HS-5 (cell line): Measurements from ENCODE around the gene CGN.

Experiments used
- DNase-seq: peaks from one replicate; pipeline ENCODE4 v3.0.0-alpha.2; 2012; ENCODE audit warnings: low read depth

CGN gene

DNA sequence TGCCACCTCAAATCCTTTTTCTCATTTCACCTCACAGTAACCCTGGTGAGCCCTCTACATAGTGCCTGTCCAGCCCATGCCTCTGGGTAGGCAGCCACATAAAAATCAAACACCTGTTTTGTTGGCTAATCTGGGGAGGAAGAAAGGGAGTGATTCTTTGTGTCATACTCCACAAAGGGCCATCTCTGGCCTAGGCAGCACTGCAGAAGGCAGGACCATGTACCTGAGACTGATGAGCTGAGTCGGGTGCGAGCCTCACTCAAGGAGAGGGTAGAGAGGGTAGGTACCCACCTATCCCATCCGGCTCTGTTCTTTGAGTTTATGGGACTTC is 36.7 kb downstream of the CGN start:
- no peak for DNase-seq

DNA sequence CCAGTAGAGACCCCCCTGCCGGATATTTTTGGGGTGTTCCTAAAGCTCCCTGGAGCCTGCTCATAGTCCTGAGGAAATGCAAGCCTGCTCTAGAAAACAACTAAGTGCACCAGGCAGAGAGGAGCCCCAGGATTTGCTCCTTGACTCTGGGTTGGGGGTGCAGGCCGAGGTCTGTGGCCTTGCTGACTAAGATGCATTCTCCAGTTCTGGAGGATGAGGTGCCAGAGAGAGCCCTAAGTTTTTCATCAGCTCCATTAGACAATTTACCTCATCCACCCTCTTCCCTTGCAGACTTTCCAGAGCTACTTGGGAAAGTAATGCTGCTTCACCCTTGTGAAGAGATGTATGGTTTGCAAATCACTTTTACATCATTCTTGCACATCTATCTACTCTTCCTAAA is 38.0 kb downstream of the CGN start:
- DNase-seq = no peak

DNA sequence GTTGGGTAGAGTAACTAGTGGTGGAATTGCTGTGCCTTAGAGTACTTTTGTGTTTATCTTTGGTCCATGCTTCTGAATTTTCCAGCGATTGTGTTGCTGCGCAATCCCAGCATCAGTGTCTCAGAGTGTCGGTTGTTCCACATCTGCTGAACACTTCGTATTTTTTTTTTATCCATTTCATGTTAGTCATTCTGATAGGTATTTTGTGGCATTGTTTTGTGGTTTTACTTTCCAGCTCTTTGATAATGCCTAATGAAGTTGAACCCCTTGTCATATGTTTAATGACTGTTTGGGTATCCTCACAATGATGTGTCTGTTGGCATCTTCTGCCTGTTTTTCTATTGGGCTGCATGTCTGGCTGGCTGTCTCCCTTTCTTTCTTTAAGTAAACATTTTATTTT is 42.5 kb downstream of the CGN start:
- DNase-seq = peak; percentile 68

DNA sequence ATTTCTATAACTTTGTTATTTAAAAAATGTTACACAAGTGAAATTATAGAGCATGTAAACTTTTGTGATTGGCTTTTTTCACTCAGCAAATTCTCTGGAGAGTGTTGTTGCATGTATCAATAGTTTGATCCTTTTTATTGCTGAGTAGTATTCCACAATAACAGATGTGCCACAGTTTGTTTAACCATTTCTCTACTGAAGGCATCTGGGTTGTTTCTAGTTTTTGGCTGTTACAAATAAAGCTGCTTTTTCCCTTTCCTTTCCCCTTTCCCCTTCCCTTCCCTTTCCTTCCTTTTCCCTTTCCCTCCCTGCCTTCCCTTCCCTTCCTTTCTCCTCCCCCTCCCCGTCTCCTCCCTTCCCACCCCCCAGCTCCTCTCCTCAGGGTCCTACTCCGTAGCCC is 44.9 kb downstream of the CGN start:
- DNase-seq = no peak

DNA sequence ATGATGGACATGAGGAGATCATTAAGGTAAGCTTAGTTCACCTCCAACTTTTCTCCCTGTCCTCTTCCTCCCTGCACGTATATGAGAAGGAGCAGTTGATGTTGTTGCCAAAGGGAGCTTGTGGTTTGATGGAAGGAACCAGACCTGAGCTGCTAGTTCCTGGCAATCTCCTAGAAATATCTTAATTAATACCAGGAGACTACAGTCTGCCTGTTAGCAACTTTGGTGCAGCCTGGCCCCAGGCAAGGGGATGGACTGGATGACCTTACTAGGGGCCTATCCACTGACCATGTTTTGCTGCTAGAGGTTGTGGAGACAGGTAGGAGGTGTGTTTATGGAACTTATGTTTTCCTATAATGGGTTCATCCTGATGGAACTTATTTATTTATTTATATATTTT is 51.5 kb downstream of the CGN start:
- DNase-seq = no peak

DNA sequence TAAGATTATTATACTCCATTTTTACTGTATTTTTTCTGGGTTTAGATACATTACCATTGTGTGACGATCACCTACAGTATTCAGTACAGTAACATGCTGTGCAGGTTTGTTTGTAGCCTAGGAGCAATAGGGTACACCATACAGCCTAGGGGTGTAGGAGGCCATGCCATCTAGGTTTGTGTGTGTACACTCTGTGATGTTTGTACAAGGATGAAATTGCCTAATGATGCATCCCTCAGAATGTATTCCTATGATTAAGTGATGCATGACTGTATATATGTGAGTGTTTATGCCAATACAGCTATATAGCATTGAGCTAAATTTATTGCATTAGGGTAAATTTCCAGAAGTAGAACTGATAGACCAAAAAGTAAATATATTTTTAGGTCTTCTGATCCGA is 52.2 kb downstream of the CGN start:
- no peak for DNase-seq

DNA sequence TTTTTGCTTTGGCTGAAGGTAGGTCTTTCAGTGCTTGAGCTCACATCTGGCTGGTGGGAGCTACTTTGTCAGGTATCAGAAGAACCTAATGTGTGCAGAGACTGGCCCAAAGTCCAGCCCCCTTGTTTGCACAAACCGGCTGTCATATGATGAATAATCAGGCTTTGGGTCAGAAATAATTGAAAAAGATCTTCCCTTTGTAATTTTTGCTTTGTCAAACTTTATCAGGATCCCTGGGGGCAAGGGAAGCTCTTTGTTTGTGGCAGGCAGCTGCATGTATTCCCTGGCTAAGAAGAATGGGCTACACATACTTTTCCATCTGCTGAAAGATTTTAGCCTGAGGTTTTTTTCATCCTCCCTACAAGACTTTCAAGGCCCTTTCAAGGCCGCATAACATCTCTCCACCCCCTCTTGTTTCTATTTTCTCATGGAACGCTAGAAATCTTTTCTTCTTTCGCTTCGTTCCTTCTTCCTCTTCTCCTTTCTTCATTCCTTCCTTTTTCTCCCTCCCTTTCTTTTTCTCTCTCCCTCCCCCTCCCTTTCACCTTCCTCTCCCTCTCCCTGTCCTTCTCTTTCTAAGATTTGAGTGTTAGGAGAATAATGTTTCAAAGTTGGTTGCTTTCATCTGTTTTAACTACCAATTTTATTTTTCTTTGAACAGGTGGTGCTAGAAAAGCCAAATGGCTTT is 54.5 kb downstream of the CGN start:
- no peak for DNase-seq

DNA sequence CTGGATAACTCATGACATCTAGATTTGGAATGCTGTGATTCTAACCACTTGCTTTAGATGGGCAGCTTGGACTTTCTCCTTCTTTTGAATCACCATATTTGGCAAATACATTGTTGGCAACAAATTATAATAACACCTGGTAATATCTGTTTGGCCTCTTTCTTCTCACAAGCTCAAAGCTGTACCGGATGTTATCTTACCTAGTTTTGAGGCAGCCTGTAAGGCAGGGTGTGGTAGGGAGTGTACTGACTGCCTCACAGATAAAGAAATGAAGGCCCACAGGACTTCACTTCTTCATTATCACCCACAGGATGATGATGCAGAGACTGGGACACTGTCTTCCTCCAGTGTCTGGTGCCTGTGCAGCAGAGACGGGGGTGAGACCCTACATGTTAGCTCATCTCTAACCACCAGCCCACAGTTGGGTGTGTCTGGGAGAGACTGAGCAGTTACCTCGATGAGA is 57.5 kb downstream of the CGN start:
- no peak for DNase-seq

- no peak for DNase-seq
Measured at GRCh38 chr1:151570819-151571218, 59.6 kb downstream of the CGN start.

DNA sequence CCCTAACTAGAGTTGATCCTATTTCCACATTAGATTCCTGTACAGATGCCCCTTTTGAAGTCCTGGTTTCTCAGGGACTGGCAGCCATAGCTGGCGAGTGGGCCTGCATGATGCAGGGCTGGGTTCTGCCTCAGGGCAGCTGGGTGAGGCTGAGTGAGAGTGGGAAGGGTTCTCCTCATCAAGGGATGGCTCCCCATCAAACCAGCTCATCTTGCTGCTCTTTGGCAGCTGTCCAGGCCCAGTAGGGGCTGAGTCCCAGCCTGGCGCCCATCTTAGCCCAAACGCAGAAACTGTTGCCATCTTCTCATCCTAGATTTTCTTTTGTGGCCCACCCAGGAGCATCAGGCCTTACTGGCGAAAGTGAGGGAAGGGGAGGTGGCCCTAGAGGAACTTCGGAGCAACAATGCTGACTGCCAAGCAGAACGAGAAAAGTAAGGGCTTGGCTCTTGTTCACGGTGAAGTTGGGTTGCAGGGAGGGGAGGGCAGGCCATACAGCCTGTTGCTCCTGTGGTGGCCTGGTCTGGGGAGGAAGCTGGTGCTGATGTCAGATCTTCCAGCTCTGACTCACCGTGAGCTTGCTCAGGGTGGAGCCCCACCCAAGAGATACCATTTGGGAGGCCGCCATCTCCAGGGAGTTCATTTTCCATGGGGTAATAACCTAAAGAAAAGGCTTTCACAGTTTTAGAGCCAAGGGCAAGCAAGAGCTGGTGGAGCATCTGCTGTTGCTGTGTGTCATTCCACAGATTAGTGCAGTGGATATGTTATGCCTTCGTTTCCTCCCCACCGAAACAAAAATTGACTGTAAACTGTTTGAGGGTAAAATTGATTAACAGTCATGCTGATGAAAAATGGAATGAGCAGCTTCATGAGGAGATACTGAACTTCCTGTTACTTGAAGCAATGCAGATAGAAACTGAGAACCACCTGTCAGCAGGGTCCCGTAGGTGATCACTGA is 63.7 kb downstream of the CGN start:
- DNase-seq = peak; percentile 78

GRCh38 chr1:151577173-151577572 is 66.0 kb downstream of the CGN start:
- DNase-seq = no peak

- DNase-seq = no peak
Measured at GRCh38 chr1:151578941-151579340, 67.8 kb downstream of the CGN start.

DNA sequence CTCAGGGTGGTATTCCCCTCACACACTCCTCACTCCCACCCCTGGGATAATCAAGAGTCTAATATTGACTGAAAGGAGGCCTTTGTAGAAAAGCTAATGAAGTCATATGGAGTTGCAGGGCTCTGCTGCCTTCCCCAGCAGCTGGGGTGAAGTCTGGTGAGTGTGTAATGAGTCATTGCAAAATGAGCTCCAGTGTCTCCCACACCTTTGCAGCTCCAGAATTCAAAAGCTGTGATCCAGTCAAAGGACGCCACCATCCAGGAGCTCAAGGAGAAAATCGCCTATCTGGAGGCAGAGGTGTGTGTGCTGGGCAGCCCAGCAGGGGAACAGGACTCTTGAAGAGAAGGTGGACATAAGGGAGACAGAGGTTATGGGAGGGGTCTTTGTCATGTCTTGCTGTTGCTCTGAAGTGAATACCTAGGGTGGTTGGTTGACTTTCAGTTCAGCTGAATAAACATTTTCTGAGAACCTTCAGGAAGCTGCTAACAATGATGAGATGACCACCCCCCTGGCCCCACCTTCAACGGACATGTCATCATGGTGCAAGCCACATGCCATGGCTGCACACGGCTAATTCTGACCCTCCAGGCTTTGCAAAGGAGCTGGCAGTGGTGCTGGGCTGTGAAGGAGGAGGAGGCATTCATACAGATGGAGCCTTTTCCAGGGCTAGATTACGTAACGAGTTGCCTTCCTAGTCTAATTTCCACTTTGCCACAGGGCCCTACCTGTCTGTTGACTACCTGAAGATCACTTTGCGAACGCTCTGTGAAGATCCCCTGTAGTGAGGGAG is 68.4 kb downstream of the CGN start:
- peak; percentile 18 for DNase-seq

GRCh38 chr1:151581451-151581850 is 70.3 kb downstream of the CGN start:
- DNase-seq = no peak

DNA sequence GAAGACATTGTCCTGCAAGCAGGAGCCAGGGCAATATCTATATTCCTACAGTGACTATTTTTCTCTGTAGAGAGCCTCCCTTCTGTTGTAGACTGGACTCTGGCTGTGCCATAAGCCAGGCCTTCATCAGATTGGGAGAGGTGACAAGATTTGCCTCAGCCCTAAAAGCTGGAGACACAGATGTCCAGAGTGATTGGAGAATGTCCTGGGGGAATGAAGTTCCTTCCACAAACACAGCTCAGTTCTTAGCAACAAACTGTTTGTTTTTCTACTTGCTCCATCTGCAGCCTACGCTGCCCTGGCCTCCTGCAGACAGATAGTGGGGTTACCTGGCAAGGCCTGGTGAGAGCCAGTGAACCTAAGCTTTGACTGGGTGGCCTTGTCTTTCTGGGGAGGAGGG is 70.7 kb downstream of the CGN start:
- DNase-seq = no peak

DNA sequence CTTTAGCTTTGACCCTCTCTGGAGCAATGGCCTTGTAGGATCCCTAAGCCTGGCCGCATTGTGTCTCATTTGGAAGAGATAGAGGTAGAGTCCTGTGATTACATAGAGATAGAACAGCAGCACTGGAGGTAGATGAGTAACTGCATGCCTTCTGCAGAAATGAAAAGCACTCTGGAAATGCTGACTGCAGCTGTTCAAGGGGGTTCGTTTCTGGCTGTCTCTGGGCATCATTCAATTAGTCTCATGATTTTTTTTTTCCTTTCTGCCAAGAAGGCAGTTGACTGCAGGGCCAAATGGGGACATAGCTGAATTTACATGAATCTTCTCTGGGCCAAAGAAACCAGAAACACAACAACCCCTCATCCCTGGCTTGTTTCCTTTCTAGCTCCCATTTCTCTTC is 72.6 kb downstream of the CGN start:
- no peak for DNase-seq

DNA sequence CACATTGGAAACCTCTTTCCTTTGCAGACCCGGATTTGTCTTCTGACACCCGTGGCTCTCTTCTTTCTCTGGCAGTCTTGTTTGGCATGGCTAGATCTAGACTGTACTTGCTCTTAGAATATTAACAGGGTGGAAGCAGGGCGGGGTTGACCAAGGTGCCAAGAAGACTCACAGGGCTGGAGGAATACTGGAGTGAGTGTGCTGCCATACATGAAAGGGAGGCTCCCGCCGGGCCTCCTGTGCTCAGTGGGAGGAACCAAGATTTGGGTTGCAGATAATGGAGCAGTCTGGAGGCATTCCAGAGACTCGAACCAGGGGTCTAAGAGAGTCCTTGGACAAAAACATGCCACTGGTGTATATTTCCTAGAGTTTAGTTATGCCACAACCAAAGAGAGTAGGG is 73.1 kb downstream of the CGN start:
- DNase-seq = no peak

- no peak for DNase-seq
Measured at GRCh38 chr1:151584780-151585179, 73.6 kb downstream of the CGN start.

DNA sequence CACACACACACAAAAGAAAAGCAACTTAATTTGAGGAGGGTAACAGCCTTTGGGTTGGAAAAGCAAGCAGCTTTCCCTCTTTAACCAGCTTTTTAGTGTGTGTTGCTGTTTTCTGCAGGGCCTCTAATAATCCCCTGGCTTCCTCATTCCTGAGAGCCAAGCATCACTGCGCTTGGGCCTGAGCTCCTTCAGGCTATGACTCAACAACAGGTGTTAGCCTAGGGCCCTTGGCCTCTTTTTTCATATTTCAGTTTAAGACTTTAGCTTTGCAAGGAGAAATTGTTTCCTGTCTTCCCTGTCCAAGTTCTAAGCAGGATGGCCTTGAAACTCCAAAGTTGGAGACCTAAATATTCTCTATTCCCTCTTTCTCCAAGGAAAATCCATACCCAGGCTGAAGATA is 74.4 kb downstream of the CGN start:
- DNase-seq = peak; percentile 46
